PC-9 (cell line): ENCODE data around the gene EML2. TPM values are rescaled to one million over a fixed set of nuclear protein-coding genes. Genes with fewer than 3 reads are reported as not detected.

Experiments used
- BruUV-seq: library from RNA; stranded (reverse); fragments of 400-500 nt; replicated peaks from 2 replicates; lab custom pipeline; 2021; lab: Mats Ljungman, UMichigan
- CTCF ChIA-PET: fragments of 300-600 bp; sonication (Branson Sonifier 250); formaldehyde crosslinking; loops from one replicate; lab custom pipeline; 2022; ENCODE audit warnings: antibody characterized with exemption; lab: Charles Lee
- POLR2A ChIA-PET: fragments of 300-600 bp; sonication (Branson Sonifier 250); formaldehyde crosslinking; loops from one replicate; lab custom pipeline; 2022; ENCODE audit warnings: antibody characterized with exemption; ENCODE audit not compliant: unreplicated experiment; lab: Charles Lee
- DNase-seq, 2 experiments: peaks; one replicate each; pipeline versions ENCODE4 v3.0.0 to v3.0.0-alpha.2; 2015 to 2022; ENCODE audit warnings: mixed read lengths in 1 of 2
- H2AFZ ChIP-seq: fragments of 200-600 bp; sonication (generic); 2 replicates; pipeline ENCODE4 v1.8.1; 2017; ENCODE audit warnings: antibody characterized with exemption
- H3F3A ChIP-seq: fragments of 200-600 bp; sonication (generic); 2 replicates; pipeline ENCODE4 v1.8.1; 2017; ENCODE audit warnings: antibody characterized with exemption, mild to moderate bottlenecking, low read depth; ENCODE audit not compliant: insufficient read depth
- H3K27ac ChIP-seq: fragments of 200-600 bp; sonication (generic); 2 replicates; pipeline ENCODE4 v1.6.1; 2016; ENCODE audit warnings: mixed run types
- H3K27me3 ChIP-seq: fragments of 200-600 bp; sonication (generic); 2 replicates; pipeline ENCODE4 v1.6.1; 2016; ENCODE audit warnings: low read depth, mixed run types; ENCODE audit not compliant: insufficient read depth
- H3K36me3 ChIP-seq: fragments of 200-600 bp; sonication (generic); 2 replicates; pipeline ENCODE4 v1.6.1; 2016; ENCODE audit warnings: low read depth, mixed run types
- H3K4me1 ChIP-seq: fragments of 200-600 bp; sonication (generic); replicated peaks from 2 replicates; pipeline ENCODE4 v1.6.1; 2016; ENCODE audit warnings: mixed run types; ENCODE audit not compliant: insufficient read depth
- H3K4me2 ChIP-seq: fragments of 200-600 bp; sonication (generic); 2 replicates; pipeline ENCODE4 v1.6.1; 2017; ENCODE audit warnings: mixed run types
- H3K4me3 ChIP-seq: fragments of 200-600 bp; sonication (generic); 2 replicates; pipeline ENCODE4 v1.6.1; 2016; ENCODE audit warnings: mixed run types
- H3K79me2 ChIP-seq: fragments of 200-600 bp; sonication (generic); 2 replicates; pipeline ENCODE4 v1.6.1; 2017; ENCODE audit warnings: low read depth, mixed run types
- H3K9me2 ChIP-seq: fragments of 200-600 bp; sonication (generic); 2 replicates; pipeline ENCODE4 v1.8.1; 2017; ENCODE audit warnings: mild to moderate bottlenecking; ENCODE audit not compliant: insufficient read depth
- H3K9me3 ChIP-seq: fragments of 200-600 bp; sonication (generic); 2 replicates; pipeline ENCODE4 v1.8.1; 2016; ENCODE audit warnings: low read depth; ENCODE audit not compliant: insufficient read depth
- H4K20me1 ChIP-seq: fragments of 200-600 bp; sonication (generic); 2 replicates; pipeline ENCODE4 v1.8.1; 2017; ENCODE audit not compliant: insufficient read depth
- CTCF ChIP-seq: fragments of 200-600 bp; sonication (generic); conservative IDR thresholded peaks from 2 replicates; pipeline ENCODE4 v1.6.1; 2017; ENCODE audit warnings: mixed run types, antibody characterized with exemption, mild to moderate bottlenecking, moderate library complexity
- EZH2 ChIP-seq: fragments of 200-600 bp; sonication (generic); IDR thresholded peaks from 2 replicates; pipeline ENCODE4 v1.8.0; 2017; ENCODE audit warnings: antibody characterized with exemption, low read depth
- intact Hi-C: fragments of 100-400 bp; cut with micrococcal nuclease; formaldehyde crosslinking; loops from one replicate; pipeline ENCODE4 v1.10.0; 2022; ENCODE audit not compliant: unreplicated experiment
- total RNA-seq: library from RNA; stranded (reverse); gene quantifications from 2 replicates; pipeline ENCODE4 v1.2.3, GENCODE V29; 2021

The EML2 gene
- total RNA-seq, 1 experiment from 2014 or later = 61.7 TPM

DNA sequence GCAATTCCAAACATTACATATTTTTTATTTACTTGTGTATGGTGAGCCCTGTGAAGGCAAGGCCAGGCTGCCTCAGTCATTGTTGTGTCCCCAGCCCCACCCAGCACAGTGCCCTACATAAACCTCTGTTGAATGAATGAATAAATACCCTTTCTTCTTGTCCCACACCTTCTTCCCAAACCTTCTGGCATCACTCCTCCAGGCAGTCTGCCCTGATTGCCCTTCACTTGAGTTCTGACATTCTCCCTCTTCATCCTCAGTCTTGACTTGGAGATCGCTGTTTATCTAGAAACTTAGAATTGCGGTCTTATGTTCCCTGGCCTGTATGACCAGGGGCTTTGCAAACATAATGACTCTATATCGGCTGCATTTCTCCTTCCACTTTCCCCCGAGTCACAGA is 49.4 kb downstream of the EML2 start:
- Histone ChIP-seq H3K4me2 (no peak overlapping the region), H2AFZ (no peak overlapping the region), H3K4me1 (peaks cover 5% of the 10 kb centered on the region), H3K9me3 (no peaks in the 10 kb centered on the region), H3K9me2 (no peaks in the 10 kb centered on the region), H4K20me1 (no peaks in the 10 kb centered on the region), H3F3A (peaks cover 9% of the 10 kb centered on the region; the same call in 1 of the 2 replicates), H3K27ac (no peak overlapping the region), H3K4me3 (no peak overlapping the region), H3K27me3 (no peaks in the 10 kb centered on the region), H3K36me3 (no peaks in the 10 kb centered on the region), H3K79me2 (no peaks in the 10 kb centered on the region)
- peak in 1 of 2 experiments; percentile 31 for DNase-seq
- TF ChIP-seq CTCF (no peak), EZH2 (no peak)
- POLR2A ChIA-PET = no interaction called here
- intact Hi-C loops = loop anchor here (2.0 kb wide), 1 partner anchor 91 kb away; no protein-coding TSS in a partner anchor
- CTCF ChIA-PET = no interaction called here
- no TSS peak for BruUV-seq

DNA sequence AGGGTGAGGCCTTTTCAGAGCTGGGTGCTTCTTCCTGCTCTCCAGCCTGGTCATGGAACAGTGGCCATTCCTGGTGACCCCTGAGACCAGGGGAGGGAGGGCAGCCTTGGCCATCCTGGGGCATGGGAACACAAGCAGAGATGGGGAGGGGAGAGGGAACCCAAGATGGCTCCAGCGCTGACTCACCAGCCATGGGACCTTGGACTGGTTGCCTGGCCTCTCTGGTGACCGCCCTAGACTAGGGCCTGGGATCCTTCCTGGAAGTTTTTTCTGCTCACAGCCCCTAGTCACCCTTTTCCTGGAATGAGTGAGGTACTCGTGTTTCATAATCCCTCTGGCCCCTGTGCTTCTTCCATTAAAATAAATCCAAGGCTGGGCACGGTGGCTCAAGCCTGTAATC is 51.3 kb downstream of the EML2 start:
- no peaks in the 10 kb centered on the region for H3K9me3 ChIP-seq
- peaks cover 12% of the 10 kb centered on the region for H3K4me1 ChIP-seq
- peaks cover 15% of the 10 kb centered on the region; the same call in 1 of the 2 replicates for H3F3A ChIP-seq
- no peak overlapping the region for H2AFZ ChIP-seq
- H4K20me1 ChIP-seq = no peaks in the 10 kb centered on the region
- peaks cover 12% of the 10 kb centered on the region for H3K79me2 ChIP-seq
- BruUV-seq = no TSS peak
- TF ChIP-seq EZH2 (no peak), CTCF (no peak)
- no peak overlapping the region for H3K27ac ChIP-seq
- 0 out of 2 replicates have a peak, but pooled peaks cover 2% of the 10 kb centered on the region for H3K36me3 ChIP-seq
- no peak overlapping the region for H3K4me2 ChIP-seq
- H3K4me3 ChIP-seq = no peak overlapping the region
- ChIA-PET POLR2A (no interaction called here), CTCF (no interaction called here)
- intact Hi-C loops = no loop called here
- no peaks in the 10 kb centered on the region for H3K27me3 ChIP-seq
- DNase-seq = peak in 1 of 2 experiments; percentile 26
- no peaks in the 10 kb centered on the region for H3K9me2 ChIP-seq

DNA sequence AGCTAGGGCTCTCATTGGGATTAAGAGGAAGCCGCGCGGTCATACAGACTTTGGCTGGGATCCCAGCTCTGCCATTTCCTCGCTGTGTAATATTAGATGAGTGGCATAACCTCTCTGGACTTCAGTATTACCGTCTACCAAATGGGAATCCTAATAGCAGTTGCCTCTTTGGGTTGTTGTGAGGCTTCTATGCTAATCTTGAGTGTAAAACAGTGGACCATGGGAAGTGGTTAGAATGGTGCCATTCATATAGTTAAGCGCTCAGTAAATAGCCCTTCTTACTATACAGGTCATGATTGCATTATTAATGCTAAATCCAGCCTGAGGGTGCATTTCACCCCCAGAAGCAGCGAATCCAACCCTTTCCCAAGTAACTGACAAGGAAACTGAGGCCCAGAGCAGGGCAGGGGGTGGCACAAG is 54.0 kb downstream of the EML2 start:
- CTCF ChIA-PET = interaction anchor here (0.6 kb wide), 1 partner anchor 269 kb away, joined by 3 read pairs; no protein-coding TSS in a partner anchor
- 0 out of 2 replicates have a peak, but pooled peaks cover 5% of the 10 kb centered on the region for H3K36me3 ChIP-seq
- H3K9me3 ChIP-seq = no peaks in the 10 kb centered on the region
- intact Hi-C loops = loop anchor here (2.0 kb wide), 2 partner anchors 58 to 108 kb away; partner anchors contain the start of gene QPCTL
- peaks cover 15% of the 10 kb centered on the region; the same call in 1 of the 2 replicates for H3F3A ChIP-seq
- no peak for DNase-seq
- peak overlapping the region; percentile 76 for H3K4me2 ChIP-seq
- TF ChIP-seq EZH2 (no peak), CTCF (no peak)
- POLR2A ChIA-PET = no interaction called here
- peak overlapping the region; percentile 75 for H2AFZ ChIP-seq
- no peaks in the 10 kb centered on the region for H3K9me2 ChIP-seq
- no TSS peak for BruUV-seq
- no peaks in the 10 kb centered on the region for H3K27me3 ChIP-seq
- peaks cover 16% of the 10 kb centered on the region for H3K4me1 ChIP-seq
- peak overlapping the region; percentile 87 for H3K4me3 ChIP-seq
- no peaks in the 10 kb centered on the region for H4K20me1 ChIP-seq
- H3K27ac ChIP-seq = peak overlapping the region; percentile 72
- H3K79me2 ChIP-seq = peaks cover 32% of the 10 kb centered on the region
